ENCODE measurements around the gene ZNF511.
A peak's percentile ranks its signal among the peaks of the same experiment; 100 is the strongest.

Gene ZNF511

GRCh38 chr10:133308421-133309099 lies at the start of gene ZNF511, which contains the start of gene TUBGCP2 (continued):
- TF ChIP-seq ZSCAN30 (tag by site-specific recombination; IDR thresholded peaks at IDR 0.05): peak; percentile 75
- peak; percentile 79 for TF ChIP-seq ZNF335 (tag by site-specific recombination; conservative IDR thresholded peaks at IDR 0.05)
- TF ChIP-seq ZNF560 (tag by site-specific recombination; IDR thresholded peaks at IDR 0.05; ENCODE audit: borderline replicate concordance): no peak
- no peak for TF ChIP-seq ZNF354C (tag by site-specific recombination; IDR thresholded peaks at IDR 0.05; ENCODE audit: borderline replicate concordance, low read depth)
- TF ChIP-seq ZBTB20 (tag by site-specific recombination; IDR thresholded peaks at IDR 0.05): peak; percentile 22; the same call in 1 of the 2 replicates
- no peak for TF ChIP-seq TCF7L2 (IDR thresholded peaks at IDR 0.05; ENCODE audit: borderline replicate concordance, low read depth, low read length)
- no peak for TF ChIP-seq ZNF350 (tag by site-specific recombination; IDR thresholded peaks at IDR 0.05)
- TF ChIP-seq, protein P1, sequence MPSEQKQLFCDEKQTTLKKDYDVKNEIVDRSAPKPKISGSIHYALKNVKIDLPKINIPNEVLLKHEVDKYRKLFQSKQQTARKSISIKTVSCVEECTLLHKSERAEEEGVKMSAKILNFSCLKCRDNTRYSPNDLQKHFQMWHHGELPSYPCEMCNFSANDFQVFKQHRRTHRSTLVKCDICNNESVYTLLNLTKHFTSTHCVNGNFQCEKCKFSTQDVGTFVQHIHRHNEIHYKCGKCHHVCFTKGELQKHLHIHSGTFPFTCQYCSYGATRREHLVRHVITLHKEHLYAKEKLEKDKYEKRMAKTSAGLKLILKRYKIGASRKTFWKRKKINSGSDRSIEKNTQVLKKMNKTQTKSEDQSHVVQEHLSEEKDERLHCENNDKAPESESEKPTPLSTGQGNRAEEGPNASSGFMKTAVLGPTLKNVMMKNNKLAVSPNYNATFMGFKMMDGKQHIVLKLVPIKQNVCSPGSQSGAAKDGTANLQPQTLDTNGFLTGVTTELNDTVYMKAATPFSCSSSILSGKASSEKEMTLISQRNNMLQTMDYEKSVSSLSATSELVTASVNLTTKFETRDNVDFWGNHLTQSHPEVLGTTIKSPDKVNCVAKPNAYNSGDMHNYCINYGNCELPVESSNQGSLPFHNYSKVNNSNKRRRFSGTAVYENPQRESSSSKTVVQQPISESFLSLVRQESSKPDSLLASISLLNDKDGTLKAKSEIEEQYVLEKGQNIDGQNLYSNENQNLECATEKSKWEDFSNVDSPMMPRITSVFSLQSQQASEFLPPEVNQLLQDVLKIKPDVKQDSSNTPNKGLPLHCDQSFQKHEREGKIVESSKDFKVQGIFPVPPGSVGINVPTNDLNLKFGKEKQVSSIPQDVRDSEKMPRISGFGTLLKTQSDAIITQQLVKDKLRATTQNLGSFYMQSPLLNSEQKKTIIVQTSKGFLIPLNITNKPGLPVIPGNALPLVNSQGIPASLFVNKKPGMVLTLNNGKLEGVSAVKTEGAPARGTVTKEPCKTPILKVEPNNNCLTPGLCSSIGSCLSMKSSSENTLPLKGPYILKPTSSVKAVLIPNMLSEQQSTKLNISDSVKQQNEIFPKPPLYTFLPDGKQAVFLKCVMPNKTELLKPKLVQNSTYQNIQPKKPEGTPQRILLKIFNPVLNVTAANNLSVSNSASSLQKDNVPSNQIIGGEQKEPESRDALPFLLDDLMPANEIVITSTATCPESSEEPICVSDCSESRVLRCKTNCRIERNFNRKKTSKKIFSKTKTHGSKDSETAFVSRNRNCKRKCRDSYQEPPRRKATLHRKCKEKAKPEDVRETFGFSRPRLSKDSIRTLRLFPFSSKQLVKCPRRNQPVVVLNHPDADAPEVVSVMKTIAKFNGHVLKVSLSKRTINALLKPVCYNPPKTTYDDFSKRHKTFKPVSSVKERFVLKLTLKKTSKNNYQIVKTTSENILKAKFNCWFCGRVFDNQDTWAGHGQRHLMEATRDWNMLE (tag by site-specific recombination; conservative IDR thresholded peaks at IDR 0.05; ENCODE audit: low read depth): no peak
- no peak for TF ChIP-seq BCL11B (tag by site-specific recombination; IDR thresholded peaks at IDR 0.05; ENCODE audit: low read depth)
- TF ChIP-seq ZSCAN23 (tag by site-specific recombination; IDR thresholded peaks at IDR 0.05): no peak
- TF ChIP-seq ZNF404 (tag by site-specific recombination; IDR thresholded peaks at IDR 0.05): no peak
- no peak for TF ChIP-seq ZNF169 (tag by site-specific recombination; IDR thresholded peaks at IDR 0.05)
- TF ChIP-seq ZNF585B (tag by site-specific recombination; IDR thresholded peaks at IDR 0.05): no peak
- no peak for TF ChIP-seq HOXC10 (CRISPR knock-in tag; IDR thresholded peaks at IDR 0.05)
- TF ChIP-seq, protein P2, sequence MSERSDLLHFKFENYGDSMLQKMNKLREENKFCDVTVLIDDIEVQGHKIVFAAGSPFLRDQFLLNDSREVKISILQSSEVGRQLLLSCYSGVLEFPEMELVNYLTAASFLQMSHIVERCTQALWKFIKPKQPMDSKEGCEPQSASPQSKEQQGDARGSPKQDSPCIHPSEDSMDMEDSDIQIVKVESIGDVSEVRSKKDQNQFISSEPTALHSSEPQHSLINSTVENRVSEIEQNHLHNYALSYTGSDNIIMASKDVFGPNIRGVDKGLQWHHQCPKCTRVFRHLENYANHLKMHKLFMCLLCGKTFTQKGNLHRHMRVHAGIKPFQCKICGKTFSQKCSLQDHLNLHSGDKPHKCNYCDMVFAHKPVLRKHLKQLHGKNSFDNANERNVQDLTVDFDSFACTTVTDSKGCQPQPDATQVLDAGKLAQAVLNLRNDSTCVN (tag by site-specific recombination; optimal IDR thresholded peaks at IDR 0.05): peak; percentile 81
- peak; percentile 54; the same call in 1 of the 2 replicates for TF ChIP-seq GLIS1 (tag by site-specific recombination; IDR thresholded peaks at IDR 0.05)
- TF ChIP-seq ZNF501 (tag by site-specific recombination; IDR thresholded peaks at IDR 0.05): no peak
- TF ChIP-seq, protein P3, sequence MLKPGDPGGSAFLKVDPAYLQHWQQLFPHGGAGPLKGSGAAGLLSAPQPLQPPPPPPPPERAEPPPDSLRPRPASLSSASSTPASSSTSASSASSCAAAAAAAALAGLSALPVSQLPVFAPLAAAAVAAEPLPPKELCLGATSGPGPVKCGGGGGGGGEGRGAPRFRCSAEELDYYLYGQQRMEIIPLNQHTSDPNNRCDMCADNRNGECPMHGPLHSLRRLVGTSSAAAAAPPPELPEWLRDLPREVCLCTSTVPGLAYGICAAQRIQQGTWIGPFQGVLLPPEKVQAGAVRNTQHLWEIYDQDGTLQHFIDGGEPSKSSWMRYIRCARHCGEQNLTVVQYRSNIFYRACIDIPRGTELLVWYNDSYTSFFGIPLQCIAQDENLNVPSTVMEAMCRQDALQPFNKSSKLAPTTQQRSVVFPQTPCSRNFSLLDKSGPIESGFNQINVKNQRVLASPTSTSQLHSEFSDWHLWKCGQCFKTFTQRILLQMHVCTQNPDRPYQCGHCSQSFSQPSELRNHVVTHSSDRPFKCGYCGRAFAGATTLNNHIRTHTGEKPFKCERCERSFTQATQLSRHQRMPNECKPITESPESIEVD (tag by site-specific recombination; IDR thresholded peaks at IDR 0.05): no peak
- 0 out of 2 replicates have a peak, but pooled peaks have one; percentile 28 for TF ChIP-seq ZNF596 (tag by site-specific recombination; IDR thresholded peaks at IDR 0.05)
- TF ChIP-seq ZNF600 (tag by site-specific recombination; IDR thresholded peaks at IDR 0.05): no peak
- no peak for TF ChIP-seq TRIM28 (IDR thresholded peaks at IDR 0.05; ENCODE audit: borderline replicate concordance, low read length)
- TF ChIP-seq KLF9 (tag by site-specific recombination; IDR thresholded peaks at IDR 0.05; ENCODE audit: low read depth): 0 out of 2 replicates have a peak, but pooled peaks have one; percentile 5
- TF ChIP-seq ZNF558 (tag by site-specific recombination; IDR thresholded peaks at IDR 0.05): no peak
- TF ChIP-seq ZNF26 (tag by site-specific recombination; IDR thresholded peaks at IDR 0.05): no peak
- no peak for TF ChIP-seq ZNF426 (tag by site-specific recombination; IDR thresholded peaks at IDR 0.05)
- TF ChIP-seq ZBTB44 (tag by site-specific recombination; IDR thresholded peaks at IDR 0.05): peak; percentile 56; the same call in 1 of the 2 replicates
- TF ChIP-seq GLI2 (tag by site-specific recombination; IDR thresholded peaks at IDR 0.05; ENCODE audit: borderline replicate concordance, low read depth): no peak
- TF ChIP-seq GLIS2 (tag by site-specific recombination; IDR thresholded peaks at IDR 0.05): peak; percentile 69
- no peak for TF ChIP-seq YY2 (tag by site-specific recombination; IDR thresholded peaks at IDR 0.05)
- TF ChIP-seq RBAK (tag by site-specific recombination; IDR thresholded peaks at IDR 0.05): no peak

Measured in HEK293 (cell line).